GM12878 (cell line): ENCODE data around the gene LIMS2. TPM values are rescaled to one million over a fixed set of nuclear protein-coding genes. Genes with fewer than 3 reads are reported as not detected.

ENCODE experiments used
- ATAC-seq: fragments of 200-7000 bp; cut with Tn5 transposase; 3 replicates; pipeline ENCODE4 v1.9.1; 2020; ENCODE audit warnings: mild to moderate bottlenecking, moderate library complexity
- BruUV-seq: library from RNA; stranded (reverse); fragments of 400-500 nt; replicated peaks from 2 replicates; lab custom pipeline; 2021; lab: Mats Ljungman, UMichigan
- CTCF ChIA-PET: fragments of 300-600 bp; sonication (Branson Sonifier 250); formaldehyde crosslinking; extraction: SDS; loops from one replicate; lab custom pipeline; 2021; ENCODE audit warnings: inconsistent platforms; lab: Yijun Ruan, JAX
- POLR2A ChIA-PET: fragments of 350-600 bp; formaldehyde crosslinking; extraction: SDS; loops from one replicate; lab custom pipeline; 2021; ENCODE audit warnings: inconsistent platforms; lab: Charles Lee
- RAD21 ChIA-PET: fragments of 300-600 bp; sonication (Branson Sonifier 250); formaldehyde crosslinking; loops from one replicate; lab custom pipeline; 2023; ENCODE audit warnings: antibody characterized with exemption; ENCODE audit not compliant: unreplicated experiment; lab: Charles Lee
- SMC1A ChIA-PET: fragments of 300-600 bp; sonication (Branson Sonifier 250); formaldehyde crosslinking; loops from one replicate; lab custom pipeline; 2023; ENCODE audit not compliant: unreplicated experiment, uncharacterized antibody; lab: Charles Lee
- DNase-seq: peaks from one replicate; pipeline ENCODE4 v3.0.0-alpha.2; 2011; ENCODE audit warnings: low read depth, low spot score
- FAIRE-seq: peaks from 3 replicates; lab custom pipeline; 2011; peaks lifted over from hg19 to GRCh38; lab: Jason Lieb, UNC
- H2AFZ ChIP-seq: 2 replicates; pipeline ENCODE4 v1.6.0; 2011; ENCODE audit warnings: low read depth, low read length, control low read depth; ENCODE audit not compliant: control insufficient read depth
- H3K27ac ChIP-seq: 2 replicates; pipeline ENCODE4 v1.5.1; 2011; ENCODE audit warnings: control low read depth; ENCODE audit not compliant: control insufficient read depth, insufficient read depth
- H3K27me3 ChIP-seq, 2 experiments: replicated peaks in 1 of 2; 2 replicates each; pipeline versions ENCODE4 v1.6.0 to v1.6.1; 2011; ENCODE audit warnings: low read length in 1 of 2; ENCODE audit not compliant: control insufficient read depth in 2 of 2, insufficient read depth in 2 of 2
- H3K36me3 ChIP-seq, 2 experiments: 2 replicates each; pipeline ENCODE4 v1.5.1; 2011; ENCODE audit warnings: low read length in 1 of 2; ENCODE audit not compliant: control insufficient read depth in 2 of 2, insufficient read depth in 2 of 2
- H3K4me1 ChIP-seq: 2 replicates; pipeline ENCODE4 v1.6.1; 2011; ENCODE audit warnings: mild to moderate bottlenecking, low read length, moderate library complexity, mixed read lengths; ENCODE audit not compliant: control insufficient read depth, insufficient read depth
- H3K4me2 ChIP-seq: 2 replicates; pipeline ENCODE4 v1.6.0; 2011; ENCODE audit warnings: control low read depth; ENCODE audit not compliant: control insufficient read depth, insufficient read depth
- H3K4me3 ChIP-seq: fragments of 200-600 bp; sonication (generic); 2 replicates; pipeline ENCODE4 v1.5.1; 2016
- H3K79me2 ChIP-seq: 2 replicates; pipeline ENCODE4 v1.6.0; 2011; ENCODE audit warnings: low read length; ENCODE audit not compliant: control insufficient read depth, insufficient read depth
- H3K9ac ChIP-seq: 2 replicates; pipeline ENCODE4 v1.8.0; 2011; ENCODE audit warnings: low read length, control low read depth, mixed read lengths; ENCODE audit not compliant: control insufficient read depth, insufficient read depth
- H3K9me3 ChIP-seq: replicated peaks from 3 replicates; pipeline ENCODE4 v1.5.1; 2011; ENCODE audit warnings: mild to moderate bottlenecking, low read length; ENCODE audit not compliant: control insufficient read depth, insufficient read depth
- H4K20me1 ChIP-seq: 2 replicates; pipeline ENCODE4 v1.6.0; 2011; ENCODE audit not compliant: control insufficient read depth, insufficient read depth
- BHLHE40 ChIP-seq, 2 experiments: fragments of 450-650 bp in 1 of 2; IDR thresholded peaks; 2 replicates each; pipeline ENCODE4 v1.6.1; 2011 to 2017; ENCODE audit warnings: low read depth in 2 of 2, borderline replicate concordance in 1 of 2, improper control_type of control experiment in 1 of 2, low read length in 1 of 2, mild to moderate bottlenecking in 1 of 2
- BRCA1 ChIP-seq: IDR thresholded peaks from 2 replicates; pipeline ENCODE4 v1.6.1; 2011; ENCODE audit warnings: low read depth, low read length, improper control_type of control experiment
- CREM ChIP-seq: IDR thresholded peaks from 2 replicates; pipeline ENCODE4 v1.6.1; 2014; ENCODE audit warnings: antibody characterized with exemption, low read depth
- FOS ChIP-seq: IDR thresholded peaks from 3 replicates; pipeline ENCODE4 v1.6.1; 2011; ENCODE audit warnings: borderline replicate concordance; ENCODE audit not compliant: insufficient read length; ENCODE audit errors: extremely low read depth
- GATAD2B ChIP-seq: fragments of 450-650 bp; conservative IDR thresholded peaks from 2 replicates; pipeline ENCODE4 v1.6.1; 2017; ENCODE audit warnings: low read depth, mild to moderate bottlenecking, moderate library complexity
- KLF5 ChIP-seq: fragments of 450-650 bp; IDR thresholded peaks from 2 replicates; pipeline ENCODE4 v1.6.1; 2014; ENCODE audit warnings: mild to moderate bottlenecking; ENCODE audit not compliant: partially characterized antibody
- WGBS: methylation state at CpG from one replicate; pipeline ENCODE4 v1.1.6; 2016; ENCODE audit warnings: low lambda C conversion rate; ENCODE audit not compliant: insufficient replicate concordance, insufficient coverage; ENCODE audit errors: missing lambda C conversion rate; 5-methylcytosine and 5-hydroxymethylcytosine counted together
- in situ Hi-C: fragments of 300-500 bp; cut with MboI; formaldehyde crosslinking; loops from 9 replicates; pipeline ENCODE4 v1.14.3; 2018; ENCODE audit warnings: mixed read lengths
- intact Hi-C: fragments of 100-400 bp; cut with micrococcal nuclease; formaldehyde crosslinking; loops from one replicate; pipeline ENCODE4 v1.14.2; 2022; ENCODE audit not compliant: unreplicated experiment
- polyA plus RNA-seq, 11 experiments: library from polyadenylated mRNA; depleted of rRNA in 4 of 11; unstranded in 6 of 11; stranded (reverse) in 5 of 11; fragments of >200 nt; fragmentation: Nextera tagmentation in 4 of 11; fragmentation: Illumina TruSeq in 1 of 11; extraction: Ambion mirVana in 4 of 11; extraction: Trizol in 1 of 11; gene quantifications; 1 replicate in 1 of 11; 2 replicates in 10 of 11; pipeline versions ENCODE4 v1.2.1 to v1.2.3, GENCODE V29; 2011 to 2016; ENCODE audit warnings: inconsistent platforms in 2 of 11, missing spikeins in 2 of 11, low read depth in 1 of 11
- total RNA-seq, 4 experiments: library from RNA; depleted of rRNA in 3 of 4; stranded (reverse); fragments of >200 nt in 3 of 4; fragmentation: Illumina TruSeq in 1 of 4; extraction: Trizol in 1 of 4; gene quantifications; 2 replicates each; pipeline versions ENCODE4 v1.2.1 to v1.2.3, GENCODE V29; 2013 to 2021
- TF ChIP-seq, protein P1 (sequence below): fragments of 450-650 bp; IDR thresholded peaks from 2 replicates; pipeline ENCODE4 v1.6.1; 2018; ENCODE audit warnings: mild to moderate bottlenecking, low read depth, moderate library complexity; ENCODE audit not compliant: partially characterized antibody
- TF ChIP-seq, protein P2 (sequence below): fragments of 450-650 bp; IDR thresholded peaks from 2 replicates; pipeline ENCODE4 v1.6.1; 2014; ENCODE audit warnings: mild to moderate bottlenecking
- TF ChIP-seq, protein P3 (sequence below): fragments of 450-650 bp; IDR thresholded peaks from 2 replicates; pipeline ENCODE4 v1.6.1; 2018; ENCODE audit warnings: borderline replicate concordance, mild to moderate bottlenecking; ENCODE audit not compliant: partially characterized antibody

The LIMS2 gene
- total and polyA plus RNA-seq, 10 of the 15 experiments (the other 5 are each of a cell fraction or from before 2014, with no cell fraction given): 0.06 to 0.81 (median 0.16) TPM; not detected in 2

DNA sequence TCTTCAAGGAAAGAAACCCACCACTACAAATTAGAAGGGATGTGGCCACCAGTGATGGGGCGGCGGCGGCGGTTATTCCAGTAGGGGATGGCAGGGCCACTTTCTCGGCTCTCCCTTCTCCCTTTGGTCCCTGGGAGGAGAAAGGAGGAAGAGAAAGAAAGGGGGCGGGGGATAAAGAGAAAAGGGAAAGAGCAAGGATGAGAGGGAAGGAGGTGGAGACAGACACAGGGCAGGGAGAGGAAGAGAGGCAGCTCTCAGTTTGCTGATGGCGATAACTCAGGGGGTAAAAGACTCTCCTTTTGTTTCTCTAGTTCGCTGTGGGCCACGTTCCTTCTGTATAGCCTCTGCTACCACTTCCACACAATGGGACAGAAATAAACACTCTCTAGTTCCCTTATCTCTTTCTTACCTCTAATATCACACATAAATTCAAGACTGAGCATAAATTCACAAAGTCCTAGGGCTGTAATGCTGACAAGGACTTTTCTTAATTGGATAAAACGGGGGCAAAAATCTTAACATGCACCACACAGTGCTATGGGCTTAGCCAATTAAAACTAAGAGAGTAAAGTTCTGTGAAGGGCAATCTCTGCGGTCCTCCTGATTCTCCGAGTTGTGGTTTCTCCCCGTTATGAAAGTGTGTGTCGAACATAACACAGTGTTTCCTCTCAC, 40.6 kb upstream of the LIMS2 start:
- POLR2A ChIA-PET: no interaction called here
- WGBS: 96% methylated on average over 13 of the region's 14 CpGs

DNA sequence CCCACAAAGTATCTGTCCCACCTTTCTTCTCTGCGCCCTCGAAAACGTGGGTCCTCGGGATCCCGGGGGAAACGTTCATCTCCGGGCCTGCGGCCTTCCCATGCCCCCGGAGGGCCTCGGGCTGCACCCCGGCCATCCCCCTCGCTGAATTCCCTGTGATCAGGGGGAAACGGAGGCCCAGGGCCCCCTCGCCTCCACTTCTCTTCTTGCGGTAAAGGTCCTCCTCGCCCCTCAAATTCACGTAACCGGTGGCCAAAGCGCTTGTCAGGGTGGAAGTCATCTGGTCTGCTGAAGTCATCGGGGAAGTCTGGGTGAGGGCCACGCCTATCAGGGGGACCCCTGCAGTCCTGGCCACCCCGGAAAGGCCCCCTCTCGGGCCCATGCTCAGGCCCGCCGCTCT, 38.2 kb upstream of the LIMS2 start:
- over 99% methylated on average over 25 of the region's 25 CpGs for WGBS
- RAD21 ChIA-PET: no interaction called here
- TF ChIP-seq GATAD2B (no peak), KLF5 (no peak), FOS (no peak), CREM (no peak), BHLHE40 (IDR thresholded peaks at IDR 0.05; ENCODE audit: borderline replicate concordance in 1 of 2, low read depth in 2 of 2, low read length in 1 of 2) (no peak)
- TF ChIP-seq, protein P1, sequence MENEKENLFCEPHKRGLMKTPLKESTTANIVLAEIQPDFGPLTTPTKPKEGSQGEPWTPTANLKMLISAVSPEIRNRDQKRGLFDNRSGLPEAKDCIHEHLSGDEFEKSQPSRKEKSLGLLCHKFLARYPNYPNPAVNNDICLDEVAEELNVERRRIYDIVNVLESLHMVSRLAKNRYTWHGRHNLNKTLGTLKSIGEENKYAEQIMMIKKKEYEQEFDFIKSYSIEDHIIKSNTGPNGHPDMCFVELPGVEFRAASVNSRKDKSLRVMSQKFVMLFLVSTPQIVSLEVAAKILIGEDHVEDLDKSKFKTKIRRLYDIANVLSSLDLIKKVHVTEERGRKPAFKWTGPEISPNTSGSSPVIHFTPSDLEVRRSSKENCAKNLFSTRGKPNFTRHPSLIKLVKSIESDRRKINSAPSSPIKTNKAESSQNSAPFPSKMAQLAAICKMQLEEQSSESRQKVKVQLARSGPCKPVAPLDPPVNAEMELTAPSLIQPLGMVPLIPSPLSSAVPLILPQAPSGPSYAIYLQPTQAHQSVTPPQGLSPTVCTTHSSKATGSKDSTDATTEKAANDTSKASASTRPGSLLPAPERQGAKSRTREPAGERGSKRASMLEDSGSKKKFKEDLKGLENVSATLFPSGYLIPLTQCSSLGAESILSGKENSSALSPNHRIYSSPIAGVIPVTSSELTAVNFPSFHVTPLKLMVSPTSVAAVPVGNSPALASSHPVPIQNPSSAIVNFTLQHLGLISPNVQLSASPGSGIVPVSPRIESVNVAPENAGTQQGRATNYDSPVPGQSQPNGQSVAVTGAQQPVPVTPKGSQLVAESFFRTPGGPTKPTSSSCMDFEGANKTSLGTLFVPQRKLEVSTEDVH: no peak
- TF ChIP-seq, protein P2, sequence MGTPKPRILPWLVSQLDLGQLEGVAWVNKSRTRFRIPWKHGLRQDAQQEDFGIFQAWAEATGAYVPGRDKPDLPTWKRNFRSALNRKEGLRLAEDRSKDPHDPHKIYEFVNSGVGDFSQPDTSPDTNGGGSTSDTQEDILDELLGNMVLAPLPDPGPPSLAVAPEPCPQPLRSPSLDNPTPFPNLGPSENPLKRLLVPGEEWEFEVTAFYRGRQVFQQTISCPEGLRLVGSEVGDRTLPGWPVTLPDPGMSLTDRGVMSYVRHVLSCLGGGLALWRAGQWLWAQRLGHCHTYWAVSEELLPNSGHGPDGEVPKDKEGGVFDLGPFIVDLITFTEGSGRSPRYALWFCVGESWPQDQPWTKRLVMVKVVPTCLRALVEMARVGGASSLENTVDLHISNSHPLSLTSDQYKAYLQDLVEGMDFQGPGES: no peak
- TF ChIP-seq, protein P3, sequence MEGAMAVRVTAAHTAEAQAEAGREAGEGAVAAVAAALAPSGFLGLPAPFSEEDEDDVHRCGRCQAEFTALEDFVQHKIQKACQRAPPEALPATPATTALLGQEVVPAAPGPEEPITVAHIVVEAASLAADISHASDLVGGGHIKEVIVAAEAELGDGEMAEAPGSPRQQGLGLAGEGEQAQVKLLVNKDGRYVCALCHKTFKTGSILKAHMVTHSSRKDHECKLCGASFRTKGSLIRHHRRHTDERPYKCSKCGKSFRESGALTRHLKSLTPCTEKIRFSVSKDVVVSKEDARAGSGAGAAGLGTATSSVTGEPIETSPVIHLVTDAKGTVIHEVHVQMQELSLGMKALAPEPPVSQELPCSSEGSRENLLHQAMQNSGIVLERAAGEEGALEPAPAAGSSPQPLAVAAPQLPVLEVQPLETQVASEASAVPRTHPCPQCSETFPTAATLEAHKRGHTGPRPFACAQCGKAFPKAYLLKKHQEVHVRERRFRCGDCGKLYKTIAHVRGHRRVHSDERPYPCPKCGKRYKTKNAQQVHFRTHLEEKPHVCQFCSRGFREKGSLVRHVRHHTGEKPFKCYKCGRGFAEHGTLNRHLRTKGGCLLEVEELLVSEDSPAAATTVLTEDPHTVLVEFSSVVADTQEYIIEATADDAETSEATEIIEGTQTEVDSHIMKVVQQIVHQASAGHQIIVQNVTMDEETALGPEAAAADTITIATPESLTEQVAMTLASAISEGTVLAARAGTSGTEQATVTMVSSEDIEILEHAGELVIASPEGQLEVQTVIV: no peak
- Histone ChIP-seq H3K27ac (no peak overlapping the region), H3K9me3 (no peaks in the 10 kb centered on the region), H3K4me2 (no peak overlapping the region), H3K27me3 (no peaks in the 10 kb centered on the region), H2AFZ (no peak overlapping the region), H4K20me1 (no peaks in the 10 kb centered on the region), H3K9ac (no peak overlapping the region), H3K79me2 (no peaks in the 10 kb centered on the region), H3K36me3 (peaks cover 8 to 11% of the 10 kb centered on the region in 2 experiments), H3K4me1 (no peaks in the 10 kb centered on the region), H3K4me3 (no peak overlapping the region)
- FAIRE-seq: no peak
- CTCF ChIA-PET: interaction anchor here (0.8 to 2.9 kb wide), 2 partner anchors 9 to 98 kb away, joined by 3 to 9 read pairs; partner anchors contain the start of gene WDR33
- in situ Hi-C loops: no loop called here
- SMC1A ChIA-PET: interaction anchor here (0.9 to 1.6 kb wide), 2 partner anchors 9 to 21 kb away, joined by 3 to 4 read pairs; no protein-coding TSS in a partner anchor
- BruUV-seq: no TSS peak
- no peak for ATAC-seq
- intact Hi-C loops: no loop called here
- POLR2A ChIA-PET: interaction anchor here (0.6 kb wide), 2 partner anchors 14 to 141 kb away, joined by 3 read pairs; no protein-coding TSS in a partner anchor
- no peak for DNase-seq

More for the DNA sequence above, 40.6 kb upstream of the LIMS2 start:
- Histone ChIP-seq H2AFZ (no peak overlapping the region), H3K9ac (no peak overlapping the region), H4K20me1 (no peaks in the 10 kb centered on the region), H3K9me3 (no peaks in the 10 kb centered on the region), H3K4me2 (no peak overlapping the region), H3K4me1 (no peaks in the 10 kb centered on the region), H3K79me2 (no peaks in the 10 kb centered on the region), H3K36me3 (peaks cover 11 to 15% of the 10 kb centered on the region in 2 experiments), H3K27me3 (no peaks in the 10 kb centered on the region), H3K4me3 (no peak overlapping the region), H3K27ac (no peak overlapping the region)
- RAD21 ChIA-PET: no interaction called here
- no peak for DNase-seq
- SMC1A ChIA-PET: interaction anchor here (1.3 kb wide), 1 partner anchor 11 kb away, joined by 4 read pairs; no protein-coding TSS in a partner anchor
- no peak for TF ChIP-seq BRCA1
- CTCF ChIA-PET: interaction anchor here (2.9 kb wide), 1 partner anchor 11 kb away, joined by 9 read pairs; no protein-coding TSS in a partner anchor
- intact Hi-C loops: no loop called here
- BruUV-seq: TSS peak; percentile 32
- no peak for FAIRE-seq
- in situ Hi-C loops: no loop called here
- ATAC-seq: no peak
